ENCODE data around the gene PROX1.

PROX1 gene

GRCh38 chr1:214002060-214002459 is 14.3 kb downstream of the PROX1 start:
- peak; percentile 83 for DNase-seq

- peak; percentile 83 for DNase-seq
Measured at GRCh38 chr1:214002472-214002871, 14.7 kb downstream of the PROX1 start.

GRCh38 chr1:214003233-214003632 is 15.5 kb downstream of the PROX1 start:
- DNase-seq: no peak

- DNase-seq: no peak
Measured at GRCh38 chr1:214004014-214004413, 16.2 kb downstream of the PROX1 start.

- DNase-seq: no peak
Measured at GRCh38 chr1:214004795-214005194, 17.0 kb downstream of the PROX1 start.

GRCh38 chr1:214005708-214006107 is 17.9 kb downstream of the PROX1 start:
- DNase-seq: no peak

GRCh38 chr1:214006845-214007244 is 19.1 kb downstream of the PROX1 start:
- DNase-seq: no peak

GRCh38 chr1:214008347-214008746 is 20.6 kb downstream of the PROX1 start:
- DNase-seq: no peak

- DNase-seq: no peak
Measured at GRCh38 chr1:214008791-214009422, 21.1 kb downstream of the PROX1 start.

GRCh38 chr1:214009423-214010196 is 21.8 kb downstream of the PROX1 start:
- no peak for DNase-seq

GRCh38 chr1:214010197-214010573 is 22.4 kb downstream of the PROX1 start:
- DNase-seq: no peak

GRCh38 chr1:214010717-214011116 is 22.9 kb downstream of the PROX1 start:
- DNase-seq: no peak

GRCh38 chr1:214012418-214012817 is 24.6 kb downstream of the PROX1 start:
- no peak for DNase-seq

GRCh38 chr1:214013614-214014377 is 26.0 kb downstream of the PROX1 start:
- DNase-seq: no peak

- no peak for DNase-seq
Measured at GRCh38 chr1:214014730-214015129, 27.0 kb downstream of the PROX1 start.

GRCh38 chr1:214017191-214017982 is 29.6 kb downstream of the PROX1 start:
- DNase-seq: no peak

GRCh38 chr1:214018386-214019268 is 30.9 kb downstream of the PROX1 start:
- DNase-seq: peak; percentile 53

GRCh38 chr1:214019499-214019898 is 31.7 kb downstream of the PROX1 start:
- DNase-seq: no peak

GRCh38 chr1:214021321-214021720 is 33.5 kb downstream of the PROX1 start:
- no peak for DNase-seq

- DNase-seq: no peak
Measured at GRCh38 chr1:214022229-214022791, 34.5 kb downstream of the PROX1 start.

- no peak for DNase-seq
Measured at GRCh38 chr1:214022810-214023425, 35.1 kb downstream of the PROX1 start.

All from NCI-H2107 (cell line).